22Rv1 (cell line): ENCODE measurements around the gene KCNS1.

ENCODE experiments used
- H3K27ac ChIP-seq: fragments of 450-650 bp; 2 replicates; pipeline ENCODE4 v1.5.1; 2017
- CTCF ChIP-seq: fragments of 450-650 bp; IDR thresholded peaks from 2 replicates; pipeline ENCODE4 v1.5.1; 2017; ENCODE audit warnings: mild to moderate bottlenecking
- ZFX ChIP-seq: fragments of 450-650 bp; IDR thresholded peaks from 2 replicates; pipeline ENCODE4 v1.6.1; 2017; ENCODE audit warnings: antibody characterized with exemption, borderline replicate concordance

Gene KCNS1

GRCh38 chr20:45124365-45124764 is 23.4 kb upstream of the KCNS1 start, which contains the start of gene WFDC12:
Gene WFDC12, minus strand, starts transcription at chr20:45124465. Its CDS starts 18 bp downstream, at chr20:45124447.
- TF ChIP-seq ZFX (no peak), CTCF (no peak)
- H3K27ac ChIP-seq: no peak within 1 kb of the TSS

- TF ChIP-seq CTCF (no peak), ZFX (no peak)
- no peak overlapping the region for H3K27ac ChIP-seq
Observed at GRCh38 chr20:45121388-45121787, 20.5 kb upstream of the KCNS1 start.

- no peak for TF ChIP-seq ZFX
- TF ChIP-seq CTCF: no peak
Observed at GRCh38 chr20:45119556-45120266, 18.8 kb upstream of the KCNS1 start.

GRCh38 chr20:45118028-45118427 is 17.1 kb upstream of the KCNS1 start:
- TF ChIP-seq CTCF: no peak; the same call in 1 of the 2 replicates
- TF ChIP-seq ZFX: no peak
- no peak overlapping the region for H3K27ac ChIP-seq

More at GRCh38 chr20:45119556-45120266, 18.8 kb upstream of the KCNS1 start:
- no peak overlapping the region for H3K27ac ChIP-seq

- H3K27ac ChIP-seq: no peak overlapping the region
- TF ChIP-seq ZFX (no peak), CTCF (no peak)
Observed at GRCh38 chr20:45117581-45117980, 16.7 kb upstream of the KCNS1 start.

GRCh38 chr20:45115829-45116228 is 14.9 kb upstream of the KCNS1 start:
- no peak overlapping the region for H3K27ac ChIP-seq

More at GRCh38 chr20:45115829-45116228, 14.9 kb upstream of the KCNS1 start:
- TF ChIP-seq CTCF: no peak
- no peak for TF ChIP-seq ZFX
